Chondrocyte (in vitro differentiated cells): Measurements from ENCODE around the gene NELL1. TPM values are rescaled to one million over a fixed set of nuclear protein-coding genes. Genes with fewer than 3 reads are reported as not detected.

Experiments used
- DNase-seq: peaks from one replicate; pipeline ENCODE4 v3.0.0; 2021; ENCODE audit warnings: mixed read lengths, low spot score
- H3K27ac Mint-ChIP-seq: one replicate; pipeline ENCODE4 v1.8.0; 2021; ENCODE audit warnings: mild to moderate bottlenecking, moderate library complexity, mixed read lengths; ENCODE audit not compliant: unreplicated experiment
- H3K27me3 Mint-ChIP-seq: 2 replicates; pipeline ENCODE4 v1.8.0; 2021; ENCODE audit warnings: low read depth, mixed read lengths
- H3K36me3 Mint-ChIP-seq: 2 replicates; pipeline ENCODE4 v1.8.0; 2021; ENCODE audit warnings: low read depth, mixed read lengths
- H3K4me1 Mint-ChIP-seq: 2 replicates; pipeline ENCODE4 v1.8.0; 2021; ENCODE audit warnings: low read depth, mild to moderate bottlenecking, mixed read lengths
- H3K4me3 Mint-ChIP-seq: one replicate; pipeline ENCODE4 v1.8.0; 2021; ENCODE audit warnings: mild to moderate bottlenecking, moderate library complexity, mixed read lengths; ENCODE audit not compliant: unreplicated experiment
- H3K9me3 Mint-ChIP-seq: 2 replicates; pipeline ENCODE4 v1.8.0; 2021; ENCODE audit warnings: low read depth, mixed read lengths
- total RNA-seq: library from RNA; stranded (reverse); gene quantifications from 3 replicates; pipeline ENCODE4 v1.2.1, GENCODE V29; 2021
- TF ChIP-seq, protein P1 (sequence below): fragments of 200-600 bp; sonication (generic); IDR thresholded peaks from 2 replicates; pipeline ENCODE4 v1.5.0; 2021; ENCODE audit warnings: antibody characterized with exemption, mild to moderate bottlenecking, moderate library complexity

The NELL1 gene
- total RNA-seq, 1 donor from 2014 or later, result not detected

DNA sequence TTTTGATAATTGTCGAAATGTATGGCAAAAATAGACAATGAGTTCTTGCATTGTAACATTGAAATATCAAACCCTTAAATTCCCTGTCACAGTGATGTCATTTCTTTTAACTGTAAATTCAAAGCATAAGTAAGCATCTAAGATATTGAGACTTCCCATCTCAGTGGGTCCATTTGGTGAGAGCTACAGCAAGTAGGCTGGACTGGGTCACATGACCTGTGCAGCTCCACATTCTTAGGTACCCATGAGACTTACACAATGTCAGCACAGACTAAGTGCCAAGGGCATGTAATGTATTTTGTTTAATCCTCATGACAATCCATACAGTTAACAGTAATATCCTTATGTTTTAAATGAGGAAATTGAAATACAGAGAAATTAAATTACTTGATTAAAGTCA lies 210.7 kb downstream of the NELL1 start:
- no peak overlapping the region for H3K27ac Mint-ChIP-seq
- H3K4me1 Mint-ChIP-seq, result no peaks in the 10 kb centered on the region
- H3K4me3 Mint-ChIP-seq, result no peak overlapping the region
- H3K36me3 Mint-ChIP-seq, result no peaks in the 10 kb centered on the region
- DNase-seq, result no peak
- H3K9me3 Mint-ChIP-seq, result no peaks in the 10 kb centered on the region
- TF ChIP-seq, protein P1, sequence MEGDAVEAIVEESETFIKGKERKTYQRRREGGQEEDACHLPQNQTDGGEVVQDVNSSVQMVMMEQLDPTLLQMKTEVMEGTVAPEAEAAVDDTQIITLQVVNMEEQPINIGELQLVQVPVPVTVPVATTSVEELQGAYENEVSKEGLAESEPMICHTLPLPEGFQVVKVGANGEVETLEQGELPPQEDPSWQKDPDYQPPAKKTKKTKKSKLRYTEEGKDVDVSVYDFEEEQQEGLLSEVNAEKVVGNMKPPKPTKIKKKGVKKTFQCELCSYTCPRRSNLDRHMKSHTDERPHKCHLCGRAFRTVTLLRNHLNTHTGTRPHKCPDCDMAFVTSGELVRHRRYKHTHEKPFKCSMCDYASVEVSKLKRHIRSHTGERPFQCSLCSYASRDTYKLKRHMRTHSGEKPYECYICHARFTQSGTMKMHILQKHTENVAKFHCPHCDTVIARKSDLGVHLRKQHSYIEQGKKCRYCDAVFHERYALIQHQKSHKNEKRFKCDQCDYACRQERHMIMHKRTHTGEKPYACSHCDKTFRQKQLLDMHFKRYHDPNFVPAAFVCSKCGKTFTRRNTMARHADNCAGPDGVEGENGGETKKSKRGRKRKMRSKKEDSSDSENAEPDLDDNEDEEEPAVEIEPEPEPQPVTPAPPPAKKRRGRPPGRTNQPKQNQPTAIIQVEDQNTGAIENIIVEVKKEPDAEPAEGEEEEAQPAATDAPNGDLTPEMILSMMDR, result no peak
- H3K27me3 Mint-ChIP-seq, result peaks cover 4% of the 10 kb centered on the region

- TF ChIP-seq, protein P1, result no peak
- no peak for DNase-seq
- H3K4me3 Mint-ChIP-seq, result no peak overlapping the region
- no peaks in the 10 kb centered on the region for H3K4me1 Mint-ChIP-seq
- H3K9me3 Mint-ChIP-seq, result no peaks in the 10 kb centered on the region
- H3K36me3 Mint-ChIP-seq, result no peaks in the 10 kb centered on the region
- H3K27ac Mint-ChIP-seq, result no peak overlapping the region
- peaks cover 4% of the 10 kb centered on the region for H3K27me3 Mint-ChIP-seq
Observed at GRCh38 chr11:20881328-20882079, 212.1 kb downstream of the NELL1 start.

- Mint-ChIP-seq H3K27ac (no peak overlapping the region), H3K36me3 (no peaks in the 10 kb centered on the region), H3K27me3 (peaks cover 3% of the 10 kb centered on the region), H3K4me3 (no peak overlapping the region), H3K4me1 (no peaks in the 10 kb centered on the region), H3K9me3 (peaks cover 5% of the 10 kb centered on the region)
- TF ChIP-seq, protein P1, result no peak
- DNase-seq, result no peak
Observed at GRCh38 chr11:20887137-20887536, 217.8 kb downstream of the NELL1 start.

DNA sequence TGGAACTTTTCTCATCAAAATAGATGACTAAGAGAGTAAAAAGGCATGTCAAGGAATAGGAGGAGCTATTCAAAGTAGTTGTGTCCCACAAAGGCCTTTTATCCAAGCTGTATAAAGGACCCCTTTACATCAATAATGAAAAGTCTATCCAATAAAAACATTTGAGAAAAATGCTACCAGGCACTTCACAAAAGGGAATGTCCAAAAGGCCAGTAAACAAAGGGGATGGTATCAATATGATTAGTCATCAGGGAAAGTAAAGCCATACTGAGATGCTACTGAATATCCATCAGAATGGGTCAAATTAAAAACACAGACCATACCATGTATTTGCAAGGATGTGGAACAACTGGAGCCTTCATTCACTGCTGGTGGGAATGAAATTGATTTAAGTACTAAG lies 224.9 kb downstream of the NELL1 start:
- peaks cover 15% of the 10 kb centered on the region for H3K9me3 Mint-ChIP-seq
- DNase-seq, result no peak
- no peak overlapping the region for H3K27ac Mint-ChIP-seq
- no peaks in the 10 kb centered on the region for H3K27me3 Mint-ChIP-seq
- no peaks in the 10 kb centered on the region for H3K4me1 Mint-ChIP-seq
- H3K36me3 Mint-ChIP-seq, result no peaks in the 10 kb centered on the region
- no peak overlapping the region for H3K4me3 Mint-ChIP-seq
- TF ChIP-seq, protein P1, result no peak

DNA sequence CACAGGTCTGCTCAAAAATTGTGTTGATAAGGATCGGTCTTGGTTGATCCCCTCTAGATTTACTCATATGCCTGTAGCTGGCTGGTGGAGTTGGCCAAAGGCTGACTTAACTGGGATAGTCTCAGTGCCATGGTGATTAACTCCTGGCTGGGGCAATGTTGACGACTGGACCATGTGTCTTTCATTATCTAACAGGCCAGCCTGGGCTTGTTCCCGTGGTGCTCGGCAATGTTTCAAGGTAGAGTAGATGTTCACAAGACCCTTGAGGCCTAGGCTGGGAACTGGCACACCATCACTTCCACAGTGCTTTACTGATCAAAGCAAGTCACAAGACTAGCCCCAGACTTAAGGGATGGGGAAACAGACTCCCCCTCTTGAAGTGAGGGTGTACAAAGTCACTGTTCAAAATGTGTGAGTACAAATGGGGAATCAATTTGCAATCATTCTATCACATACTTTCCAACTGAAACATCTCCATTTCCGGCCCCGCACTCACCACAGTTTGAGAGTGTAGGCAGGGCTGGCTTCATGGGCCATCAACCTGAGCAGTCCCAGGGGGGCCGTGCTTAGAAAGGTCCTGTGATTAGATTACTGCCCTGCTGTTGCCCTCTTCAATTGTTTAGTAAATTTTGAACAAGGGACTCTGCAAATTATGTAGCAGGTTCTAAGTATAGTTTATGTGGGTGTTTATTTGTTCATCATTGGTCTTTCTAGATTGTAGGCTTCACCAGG lies 240.8 kb downstream of the NELL1 start:
- TF ChIP-seq, protein P1, result no peak
- H3K36me3 Mint-ChIP-seq, result no peaks in the 10 kb centered on the region
- no peak for DNase-seq
- no peaks in the 10 kb centered on the region for H3K4me1 Mint-ChIP-seq
- peaks cover 11% of the 10 kb centered on the region for H3K9me3 Mint-ChIP-seq
- H3K27ac Mint-ChIP-seq, result no peak overlapping the region
- H3K27me3 Mint-ChIP-seq, result peaks cover 3% of the 10 kb centered on the region
- H3K4me3 Mint-ChIP-seq, result no peak overlapping the region
